Measurements from ENCODE around the gene INPP5F. TPM values are rescaled to one million over a fixed set of nuclear protein-coding genes. Genes with fewer than 3 reads are reported as not detected.

INPP5F gene
- total and polyA plus RNA-seq, 10 of the 15 experiments (the other 5 are each of a cell fraction or from before 2014, with no cell fraction given) = 6.0 to 49.3 (median 34.3) TPM

- 60% methylated on average over 8 of the region's 8 CpGs for WGBS (ENCODE audit: insufficient coverage, insufficient replicate concordance, low lambda C conversion rate, missing lambda C conversion rate)
- no peak overlapping the region for H3K9ac ChIP-seq (ENCODE audit: control insufficient read depth, insufficient read depth, low read length)
- ATAC-seq = no peak
- RAD21 ChIA-PET (ENCODE audit: unreplicated experiment) = interaction anchor here (0.6 to 2.9 kb wide), 4 partner anchors 10 to 116 kb away, joined by 3 to 13 read pairs (median 4); partner anchors contain the start of gene INPP5F
- H4K20me1 ChIP-seq (ENCODE audit: control insufficient read depth, insufficient read depth) = no peaks in the 10 kb centered on the region
- no peak overlapping the region for H3K4me3 ChIP-seq
- H3K27me3 ChIP-seq (replicated peaks in 1 of 2; ENCODE audit: control insufficient read depth in 2 of 2, insufficient read depth in 2 of 2, low read length in 1 of 2) = no peaks in the 10 kb centered on the region
- in situ Hi-C loops (cut with MboI) = no loop called here
- FAIRE-seq = no peak
- intact Hi-C loops (cut with micrococcal nuclease; ENCODE audit: unreplicated experiment) = no loop called here
- DNase-seq (ENCODE audit: low read depth, low spot score) = no peak
- no peak overlapping the region for H3K4me2 ChIP-seq (ENCODE audit: control insufficient read depth, insufficient read depth)
- POLR2A ChIA-PET = interaction anchor here (0.6 to 1.7 kb wide), 5 partner anchors 11 to 594 kb away, joined by 3 to 6 read pairs (median 3); partner anchors contain the start of gene INPP5F
- H3K9me3 ChIP-seq (replicated peaks; ENCODE audit: control insufficient read depth, insufficient read depth, low read length) = no peaks in the 10 kb centered on the region
- TSS peak; percentile 59 for BruUV-seq (replicated peaks)
- no peaks in the 10 kb centered on the region for H3K4me1 ChIP-seq (ENCODE audit: control insufficient read depth, insufficient read depth, low read length)
- H3K27ac ChIP-seq (ENCODE audit: control insufficient read depth, insufficient read depth) = no peak overlapping the region
- CTCF ChIA-PET = interaction anchor here (0.6 to 3.9 kb wide), 9 partner anchors 8 to 479 kb away, joined by 3 to 17 read pairs (median 3); no protein-coding TSS in a partner anchor
- no peaks in the 10 kb centered on the region for H3K79me2 ChIP-seq (ENCODE audit: control insufficient read depth, insufficient read depth, low read length)
- SMC1A ChIA-PET (ENCODE audit: uncharacterized antibody, unreplicated experiment) = interaction anchor here (0.8 to 2.0 kb wide), 7 partner anchors 8 to 168 kb away, joined by 3 to 12 read pairs (median 3); no protein-coding TSS in a partner anchor
- no peak overlapping the region for H2AFZ ChIP-seq (ENCODE audit: control insufficient read depth, low read depth, low read length)
- peaks cover 0 to 3% of the 10 kb centered on the region in 2 experiments; a peak in 2 of 4 replicates for H3K36me3 ChIP-seq (ENCODE audit: control insufficient read depth in 2 of 2, insufficient read depth in 2 of 2, low read length in 1 of 2)
- no peak for TF ChIP-seq NFIC (IDR thresholded peaks at IDR 0.05; ENCODE audit: low read depth, low read length)
- no peak for TF ChIP-seq TCF12 (IDR thresholded peaks at IDR 0.05; ENCODE audit: low read depth, low read length)
- TF ChIP-seq, protein P1, sequence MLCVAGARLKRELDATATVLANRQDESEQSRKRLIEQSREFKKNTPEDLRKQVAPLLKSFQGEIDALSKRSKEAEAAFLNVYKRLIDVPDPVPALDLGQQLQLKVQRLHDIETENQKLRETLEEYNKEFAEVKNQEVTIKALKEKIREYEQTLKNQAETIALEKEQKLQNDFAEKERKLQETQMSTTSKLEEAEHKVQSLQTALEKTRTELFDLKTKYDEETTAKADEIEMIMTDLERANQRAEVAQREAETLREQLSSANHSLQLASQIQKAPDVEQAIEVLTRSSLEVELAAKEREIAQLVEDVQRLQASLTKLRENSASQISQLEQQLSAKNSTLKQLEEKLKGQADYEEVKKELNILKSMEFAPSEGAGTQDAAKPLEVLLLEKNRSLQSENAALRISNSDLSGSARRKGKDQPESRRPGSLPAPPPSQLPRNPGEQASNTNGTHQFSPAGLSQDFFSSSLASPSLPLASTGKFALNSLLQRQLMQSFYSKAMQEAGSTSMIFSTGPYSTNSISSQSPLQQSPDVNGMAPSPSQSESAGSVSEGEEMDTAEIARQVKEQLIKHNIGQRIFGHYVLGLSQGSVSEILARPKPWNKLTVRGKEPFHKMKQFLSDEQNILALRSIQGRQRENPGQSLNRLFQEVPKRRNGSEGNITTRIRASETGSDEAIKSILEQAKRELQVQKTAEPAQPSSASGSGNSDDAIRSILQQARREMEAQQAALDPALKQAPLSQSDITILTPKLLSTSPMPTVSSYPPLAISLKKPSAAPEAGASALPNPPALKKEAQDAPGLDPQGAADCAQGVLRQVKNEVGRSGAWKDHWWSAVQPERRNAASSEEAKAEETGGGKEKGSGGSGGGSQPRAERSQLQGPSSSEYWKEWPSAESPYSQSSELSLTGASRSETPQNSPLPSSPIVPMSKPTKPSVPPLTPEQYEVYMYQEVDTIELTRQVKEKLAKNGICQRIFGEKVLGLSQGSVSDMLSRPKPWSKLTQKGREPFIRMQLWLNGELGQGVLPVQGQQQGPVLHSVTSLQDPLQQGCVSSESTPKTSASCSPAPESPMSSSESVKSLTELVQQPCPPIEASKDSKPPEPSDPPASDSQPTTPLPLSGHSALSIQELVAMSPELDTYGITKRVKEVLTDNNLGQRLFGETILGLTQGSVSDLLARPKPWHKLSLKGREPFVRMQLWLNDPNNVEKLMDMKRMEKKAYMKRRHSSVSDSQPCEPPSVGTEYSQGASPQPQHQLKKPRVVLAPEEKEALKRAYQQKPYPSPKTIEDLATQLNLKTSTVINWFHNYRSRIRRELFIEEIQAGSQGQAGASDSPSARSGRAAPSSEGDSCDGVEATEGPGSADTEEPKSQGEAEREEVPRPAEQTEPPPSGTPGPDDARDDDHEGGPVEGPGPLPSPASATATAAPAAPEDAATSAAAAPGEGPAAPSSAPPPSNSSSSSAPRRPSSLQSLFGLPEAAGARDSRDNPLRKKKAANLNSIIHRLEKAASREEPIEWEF (IDR thresholded peaks at IDR 0.05; ENCODE audit: insufficient replicate concordance, low read depth, low read length) = no peak
- no peak for TF ChIP-seq STAT1 (conservative IDR thresholded peaks at IDR 0.05)
- no peak for TF ChIP-seq PML (IDR thresholded peaks at IDR 0.05; ENCODE audit: low read length)
- TF ChIP-seq POLR2A (IDR thresholded peaks at IDR 0.05; ENCODE audit: low read depth, low read length) = no peak
- no peak for TF ChIP-seq WRNIP1 (IDR thresholded peaks at IDR 0.05; ENCODE audit: borderline replicate concordance, low read depth, low read length)
- TF ChIP-seq POLR2AphosphoS2 (IDR thresholded peaks at IDR 0.05; ENCODE audit: low read depth, low read length) = no peak
- no peak for TF ChIP-seq NFYB (IDR thresholded peaks at IDR 0.05; ENCODE audit: insufficient read depth, low read depth, low read length)
- TF ChIP-seq KLF5 (IDR thresholded peaks at IDR 0.05; ENCODE audit: partially characterized antibody) = no peak
- no peak for TF ChIP-seq RFX5 (IDR thresholded peaks at IDR 0.05; ENCODE audit: low read depth, low read length)
- no peak for TF ChIP-seq SREBF1 (IDR thresholded peaks at IDR 0.05; ENCODE audit: low read length)
- no peak for TF ChIP-seq STAT3 (IDR thresholded peaks at IDR 0.05; ENCODE audit: low read depth, low read length)
- TF ChIP-seq HCFC1 (IDR thresholded peaks at IDR 0.05; ENCODE audit: low read length) = no peak
- TF ChIP-seq NR2C2 (IDR thresholded peaks at IDR 0.05; ENCODE audit: borderline replicate concordance, control insufficient read depth, insufficient read length, low read depth) = no peak
- no peak for TF ChIP-seq ZBTB33 (IDR thresholded peaks at IDR 0.05)
- no peak for TF ChIP-seq MEF2B (IDR thresholded peaks at IDR 0.05; ENCODE audit: partially characterized antibody, poor library complexity, severe bottlenecking)
- TF ChIP-seq ASH2L (IDR thresholded peaks at IDR 0.05; ENCODE audit: borderline replicate concordance, low read depth) = no peak
- no peak for TF ChIP-seq NR2C1 (IDR thresholded peaks at IDR 0.05)
These were observed 17.2 kb downstream of the INPP5F start for GRCh38 chr10:119742947-119743648.
